HG03469 (cell line): ENCODE results near the gene DAP.
A peak's percentile ranks its signal among the peaks of the same experiment; 100 is the strongest.
"Not testable (repeated sequence)": the region's sequence is repeated elsewhere in the genome, so short reads cannot be mapped to it uniquely, and the experiment has no call there.

ENCODE experiments used
- ATAC-seq: cut with Tn5 transposase; IDR thresholded peaks from one replicate; pipeline ENCODE4 v1.9.1; 2021; ENCODE audit warnings: mild to moderate bottlenecking, moderate library complexity, moderate number of reproducible peaks; ENCODE audit not compliant: unreplicated experiment

Gene DAP

DNA sequence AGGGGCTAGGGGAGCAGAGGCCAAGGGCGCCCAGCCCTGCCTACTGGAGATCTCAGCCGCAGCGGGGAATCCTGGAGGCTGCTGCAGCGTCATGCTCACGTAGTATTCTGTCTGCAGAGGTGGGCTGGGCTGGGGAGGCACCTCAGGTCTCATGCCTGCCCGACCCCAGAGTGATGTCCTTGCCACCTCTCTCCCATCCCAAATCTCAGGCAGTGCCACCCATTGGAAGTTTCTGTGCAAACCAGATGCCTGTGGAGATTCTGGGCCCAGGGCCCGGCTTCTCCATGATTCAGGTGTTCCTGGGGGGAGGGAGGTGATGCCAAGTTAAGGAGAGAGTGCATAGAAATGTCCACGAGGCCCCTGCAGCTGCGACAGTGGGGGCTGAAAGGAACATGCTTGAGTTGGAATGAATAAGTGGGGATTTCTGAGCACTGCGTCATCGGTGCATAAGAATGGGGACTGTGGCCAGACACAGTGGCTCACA is 125.1 kb downstream of the DAP start:
- ATAC-seq, result no peak

DNA sequence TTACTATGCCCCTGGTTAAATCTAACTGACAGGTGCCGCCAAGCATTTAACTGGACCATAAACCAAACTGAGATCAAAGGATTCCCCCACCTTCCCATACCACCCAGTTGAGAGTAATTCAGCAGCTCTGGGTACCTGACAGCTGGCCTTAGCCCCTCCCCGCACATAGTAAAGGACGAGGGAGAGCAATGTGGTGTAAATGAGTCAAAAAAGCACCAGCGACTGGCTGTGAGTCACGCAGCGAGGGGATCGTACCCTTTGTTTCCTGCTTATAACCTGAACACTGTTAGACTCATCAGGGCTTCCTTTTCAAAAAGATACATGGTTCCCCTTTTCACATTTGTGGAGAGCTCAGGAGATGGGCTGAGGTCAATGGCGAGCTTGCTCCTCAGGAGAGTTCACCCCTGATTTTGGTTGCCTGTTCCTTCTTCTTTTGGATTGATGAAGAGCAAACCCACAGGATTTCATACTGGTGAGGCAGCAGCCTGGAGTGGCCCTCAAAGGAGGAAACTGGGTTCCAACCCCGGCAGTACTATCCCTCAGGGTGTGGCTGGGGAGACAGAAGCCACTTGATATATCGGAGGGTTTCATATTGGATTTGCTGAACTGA is 125.7 kb downstream of the DAP start:
- ATAC-seq, result peak; percentile 80

DNA sequence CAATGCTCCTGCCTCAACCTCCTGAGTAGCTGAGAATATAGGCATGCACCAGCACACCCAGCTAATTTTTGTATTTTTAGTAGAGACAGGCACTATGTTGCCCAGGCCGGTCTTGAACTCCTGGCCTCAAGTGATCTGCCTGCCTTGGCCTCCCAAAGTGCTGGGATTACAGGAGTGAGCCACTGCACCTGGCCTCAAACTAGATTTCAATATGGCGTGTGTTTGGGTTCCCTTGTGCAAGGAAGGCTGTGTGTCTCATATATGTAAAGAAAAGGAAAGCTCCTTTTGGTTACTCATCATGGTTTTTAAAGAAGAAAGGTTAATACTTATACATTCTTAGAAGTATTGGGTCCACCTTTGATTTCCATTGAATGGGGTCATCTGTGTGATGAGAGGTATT is 126.5 kb downstream of the DAP start:
- ATAC-seq, result no peak

DNA sequence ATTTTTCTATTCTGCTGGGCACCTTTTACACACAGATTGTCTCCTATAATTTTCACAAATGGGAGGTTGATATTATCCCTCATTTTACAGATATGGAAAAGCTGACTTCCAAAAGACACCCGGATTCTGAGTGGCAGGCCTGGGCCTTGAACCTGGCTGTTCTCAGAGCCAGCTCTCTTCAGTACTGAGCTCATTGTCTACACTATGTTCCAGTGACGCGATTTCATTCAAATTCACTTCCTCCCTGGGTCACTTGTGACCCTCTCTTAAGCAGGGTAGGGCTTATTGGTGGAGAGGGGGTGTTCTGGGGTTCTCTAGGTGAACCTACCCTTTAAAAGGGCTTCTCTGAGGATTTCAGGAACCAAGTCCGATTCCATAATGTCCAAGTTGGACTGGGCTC is 127.0 kb downstream of the DAP start:
- ATAC-seq, result no peak

DNA sequence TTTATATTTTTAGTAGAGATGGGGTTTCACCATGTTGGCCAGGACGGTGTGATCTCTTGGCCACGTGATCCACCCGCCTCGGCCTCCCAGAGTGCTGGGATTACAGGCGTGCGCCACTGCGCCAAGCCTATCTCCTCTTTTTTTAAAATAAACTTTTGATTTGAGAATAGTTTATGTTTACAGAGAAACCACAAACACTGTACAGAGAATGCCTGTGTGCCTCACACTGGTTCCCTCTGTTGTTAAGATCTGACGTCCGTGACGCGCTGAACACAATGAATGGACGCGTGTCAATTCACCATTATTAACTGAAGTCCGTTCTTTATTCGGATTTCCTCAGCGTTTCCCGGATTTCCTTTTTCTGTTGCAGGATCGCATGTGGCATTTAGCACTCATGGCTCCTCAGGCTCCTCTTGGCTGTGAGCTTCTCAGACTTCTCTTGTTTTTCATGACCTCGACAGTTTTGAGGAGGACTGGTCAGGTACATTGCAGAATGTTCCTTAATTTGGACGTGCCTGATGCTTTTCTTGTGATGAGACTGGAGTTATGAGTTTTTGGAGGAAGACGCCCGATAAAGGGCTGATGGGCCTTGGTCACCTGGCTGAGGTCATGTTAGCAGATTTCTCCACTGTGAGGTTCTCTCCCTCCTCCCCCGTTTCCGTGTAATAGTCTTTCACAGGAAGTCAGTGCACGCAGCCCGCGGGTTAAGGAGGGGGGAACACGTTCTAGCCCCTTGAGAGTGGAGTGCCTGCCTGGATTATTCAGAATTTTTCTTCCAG is 127.6 kb downstream of the DAP start:
- ATAC-seq, result no peak

DNA sequence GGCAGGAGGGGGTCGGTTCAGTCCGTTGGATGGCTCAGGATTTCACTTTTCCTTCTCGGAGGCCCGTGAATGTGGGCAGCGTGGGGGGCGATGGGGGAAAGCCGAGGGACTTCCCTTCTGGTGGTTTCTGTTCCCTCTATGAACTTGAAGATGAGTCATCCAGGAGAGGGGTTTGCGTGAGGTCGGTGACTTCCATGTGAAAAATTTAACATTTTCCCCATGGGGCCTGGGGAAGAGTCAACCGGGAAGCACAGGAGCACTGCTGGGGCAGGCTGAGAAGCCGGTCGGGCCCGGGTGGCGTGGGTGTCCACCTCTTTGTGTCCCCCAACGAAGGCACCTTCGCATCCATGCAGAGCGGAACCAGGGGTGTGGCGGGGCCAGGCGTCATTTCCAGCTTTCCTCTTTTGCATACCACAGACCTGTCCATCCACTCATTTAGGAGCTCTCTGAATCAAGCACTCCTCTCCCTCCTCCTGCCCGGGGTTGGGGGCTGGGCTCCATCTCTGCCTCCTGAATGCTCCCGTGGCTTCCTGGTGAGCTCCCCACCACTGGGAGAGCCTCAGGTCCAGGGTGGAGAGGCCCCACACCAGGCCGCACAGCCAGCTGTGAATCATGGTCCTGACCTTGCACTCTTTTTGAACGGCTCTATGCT is 128.8 kb downstream of the DAP start:
- peak; percentile 24 for ATAC-seq

DNA sequence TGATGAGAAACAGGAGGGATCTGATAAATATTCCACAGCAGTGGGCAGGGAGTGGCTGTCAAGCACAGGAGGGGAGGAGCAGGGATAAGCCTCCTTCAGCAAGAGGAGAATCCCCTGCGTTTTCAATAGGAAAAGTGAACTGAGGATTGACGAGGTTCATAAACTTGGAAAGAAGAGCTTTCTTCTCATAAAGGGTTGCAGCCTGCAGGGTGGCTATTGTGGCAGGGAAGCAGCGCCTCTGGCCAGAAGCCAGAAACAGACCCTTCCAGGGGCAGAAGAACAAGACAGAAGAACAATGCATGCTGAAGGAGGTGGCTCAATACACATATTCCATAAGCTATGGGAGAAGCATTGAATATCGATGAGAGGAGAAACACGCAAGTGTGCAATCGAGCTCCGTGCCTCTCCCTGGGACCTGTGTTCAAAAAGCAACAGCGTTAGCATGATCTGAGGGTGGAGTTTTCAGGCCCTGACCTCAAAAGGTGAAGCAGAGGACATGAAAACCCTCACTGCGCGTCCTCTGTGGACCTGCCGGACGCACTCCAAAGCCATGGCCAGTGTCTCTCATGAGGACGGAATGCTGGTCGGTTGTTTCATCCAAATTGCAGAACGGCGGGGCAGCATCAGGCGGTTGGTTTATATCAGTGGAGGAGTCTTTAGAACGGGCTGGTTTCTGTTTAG is 129.6 kb downstream of the DAP start:
- no peak for ATAC-seq

DNA sequence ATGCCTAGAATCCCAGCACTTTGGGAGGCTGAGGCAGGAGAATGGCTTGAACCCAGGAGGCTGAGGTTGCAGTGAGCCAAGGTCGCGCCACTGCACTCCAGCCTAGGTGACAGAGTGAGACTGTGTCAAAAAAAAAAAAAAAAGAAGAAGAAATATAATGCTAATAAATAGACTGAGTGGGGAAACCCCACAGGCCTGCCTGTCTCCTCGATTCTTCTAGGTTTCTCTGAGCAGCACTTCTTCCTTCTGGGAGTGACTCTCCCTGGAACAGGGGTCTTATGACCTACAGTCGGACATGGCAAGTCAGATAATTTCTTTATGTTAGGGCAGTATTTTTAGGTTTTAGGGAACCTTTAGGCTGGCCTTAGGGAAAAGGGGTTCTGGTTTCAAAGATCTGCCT is 130.3 kb downstream of the DAP start:
- ATAC-seq, result not testable (repeated sequence)

DNA sequence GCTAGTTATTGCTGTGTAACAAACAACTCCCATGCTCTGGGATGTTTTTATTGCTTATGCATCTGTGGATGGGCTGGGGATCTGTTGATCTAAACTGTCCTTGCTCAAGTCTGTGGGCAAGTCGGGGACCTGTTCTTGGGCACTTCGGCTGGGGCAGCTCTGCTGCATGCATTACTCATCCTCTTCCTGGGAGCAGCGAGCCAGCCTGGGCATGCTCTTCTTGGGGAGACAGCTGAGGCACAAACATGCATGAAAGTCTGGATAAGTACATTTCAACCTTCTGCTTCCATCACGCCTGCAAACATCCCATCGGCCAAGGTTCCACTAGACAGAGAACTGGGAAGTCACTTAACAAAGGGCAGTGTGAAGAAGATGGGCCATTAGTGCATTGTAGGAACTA is 130.9 kb downstream of the DAP start:
- no peak for ATAC-seq

DNA sequence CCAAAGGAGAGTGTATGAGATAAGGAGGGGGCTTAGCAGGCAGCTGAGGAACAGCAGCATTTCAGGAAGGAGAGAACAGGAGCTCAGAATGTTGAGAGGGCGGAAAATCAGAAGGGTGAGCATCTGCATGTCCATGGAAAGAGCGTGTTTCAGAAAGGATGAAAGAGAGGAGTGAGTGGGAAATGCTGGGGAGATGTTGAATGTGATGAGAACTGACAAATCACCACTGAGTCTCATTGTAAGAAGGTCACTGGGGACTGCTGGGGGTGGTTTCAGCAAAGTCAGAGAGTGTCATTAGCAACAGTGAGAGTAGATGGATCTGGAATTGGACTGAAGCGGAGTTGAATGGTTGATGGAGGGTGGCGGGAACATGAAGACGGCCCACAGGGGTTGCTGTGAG is 131.4 kb downstream of the DAP start:
- no peak for ATAC-seq
